Loucy (cell line): ENCODE measurements around the gene RB1.

ENCODE experiments used
- CTCF ChIP-seq: fragments of 200-600 bp; sonication (generic); conservative IDR thresholded peaks from 2 replicates; pipeline ENCODE4 v1.5.1; 2014; ENCODE audit warnings: mild to moderate bottlenecking, antibody characterized with exemption, low read length
- EZH2phosphoT487 ChIP-seq: fragments of 200-600 bp; IDR thresholded peaks from 2 replicates; pipeline ENCODE4 v1.6.1; 2018; ENCODE audit warnings: antibody characterized with exemption, mild to moderate bottlenecking, moderate library complexity, borderline replicate concordance

- TF ChIP-seq CTCF (no peak), EZH2phosphoT487 (no peak)
These were observed 30.2 kb upstream of the RB1 start for GRCh38 chr13:48273346-48273745.
